SKM-1 (cell line): ENCODE measurements around the gene SULT1A1.
"Not testable (repeated sequence)": the region's sequence is repeated elsewhere in the genome, so short reads cannot be mapped to it uniquely, and the experiment has no call there.

ENCODE experiments used
- DNase-seq: peaks from one replicate; lab custom pipeline; 2025; ENCODE audit not compliant: unreplicated experiment; lab: John Stamatoyannopoulos, UW

Gene SULT1A1

DNA sequence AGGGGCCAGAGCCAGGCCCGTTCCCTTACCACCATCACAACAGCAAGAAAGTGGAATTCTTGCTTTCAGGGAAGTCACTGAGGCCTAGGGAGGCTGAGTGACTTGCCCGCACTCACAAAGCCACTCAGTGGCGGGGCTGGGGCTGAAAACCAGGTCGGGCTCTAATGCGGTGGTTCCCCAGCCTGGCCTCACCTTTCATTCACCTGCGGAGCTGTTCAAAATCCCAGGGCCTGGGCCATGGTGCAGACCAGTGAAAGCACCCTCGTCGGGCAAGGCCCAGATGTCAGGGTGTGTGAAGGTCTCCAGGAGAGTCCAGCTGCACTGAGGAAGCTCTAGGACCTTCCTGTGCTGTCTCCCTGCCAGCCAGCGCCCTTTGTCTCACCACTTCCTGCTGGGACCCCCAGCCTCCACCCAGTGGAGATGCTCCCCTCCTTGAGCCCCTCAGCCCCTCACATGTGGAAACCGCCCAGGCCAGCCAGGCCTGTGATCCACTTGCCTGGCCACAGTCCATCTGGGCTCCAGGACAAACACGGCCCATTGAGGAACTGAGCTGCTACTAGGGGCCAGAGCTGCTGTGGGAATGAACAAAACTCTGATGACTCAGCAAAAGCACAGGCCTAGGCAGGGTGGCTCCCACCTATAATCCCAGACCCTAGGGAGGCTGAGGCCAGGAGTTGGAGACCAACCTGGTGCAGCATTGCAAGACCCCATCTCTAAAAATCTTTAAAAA lies 812 bp downstream of the SULT1A1 start:
- not testable (repeated sequence) for DNase-seq

DNA sequence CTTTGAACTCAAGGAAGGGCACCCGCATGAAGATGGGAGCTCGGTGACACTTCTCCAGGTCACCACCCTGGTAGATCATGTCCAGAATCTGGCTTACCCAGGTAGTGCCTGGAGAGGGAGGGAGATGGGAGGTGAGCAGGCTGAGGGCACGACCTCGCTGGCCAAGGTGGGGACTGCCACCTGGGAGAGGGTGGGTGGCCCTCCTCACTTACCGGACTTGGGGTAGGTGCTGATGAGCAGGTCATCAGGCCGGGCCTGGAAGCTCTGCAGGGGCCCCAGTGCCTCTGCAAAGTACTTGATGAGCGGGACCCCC lies 1.4 kb downstream of the SULT1A1 start:
- DNase-seq = not testable (repeated sequence)

DNA sequence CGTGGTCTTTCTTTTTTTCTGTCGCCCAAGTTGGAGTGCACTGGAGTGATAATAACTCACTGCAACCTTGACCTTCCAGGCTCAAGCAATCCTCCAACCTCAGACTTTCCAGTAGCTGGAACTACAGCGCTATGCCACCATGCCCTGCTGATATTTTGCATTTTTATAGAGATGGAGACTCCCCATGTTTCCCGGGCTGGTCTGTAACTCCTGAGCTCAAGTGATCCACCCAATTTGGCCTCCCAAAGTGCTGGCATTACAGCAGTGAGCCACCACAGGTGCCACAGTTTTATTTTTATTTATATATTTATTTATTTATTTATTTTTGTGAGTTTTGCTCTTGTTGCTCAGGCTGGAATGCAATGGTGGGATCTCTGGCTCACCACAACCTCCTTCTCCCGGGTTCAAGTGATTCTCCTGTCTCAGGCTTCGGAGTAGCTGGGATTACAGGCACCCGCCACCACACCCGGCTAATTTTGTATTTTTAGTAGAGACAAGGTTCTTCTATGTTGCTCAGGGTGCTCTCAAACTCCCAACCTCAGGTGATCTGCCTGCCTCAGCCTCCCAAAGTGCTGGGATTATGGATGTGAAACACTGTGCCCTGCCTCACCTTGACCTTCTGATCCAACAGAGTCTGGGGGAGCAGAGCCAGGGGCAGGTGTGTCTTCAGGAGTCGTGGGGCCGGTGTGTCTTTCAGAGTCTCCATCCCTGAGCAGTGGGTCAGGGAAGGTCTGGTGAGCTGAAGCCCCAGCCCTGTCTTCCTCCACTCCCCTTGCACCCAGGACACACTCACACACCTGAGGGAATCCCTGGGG lies 2.0 kb downstream of the SULT1A1 start:
- not testable (repeated sequence) for DNase-seq

DNA sequence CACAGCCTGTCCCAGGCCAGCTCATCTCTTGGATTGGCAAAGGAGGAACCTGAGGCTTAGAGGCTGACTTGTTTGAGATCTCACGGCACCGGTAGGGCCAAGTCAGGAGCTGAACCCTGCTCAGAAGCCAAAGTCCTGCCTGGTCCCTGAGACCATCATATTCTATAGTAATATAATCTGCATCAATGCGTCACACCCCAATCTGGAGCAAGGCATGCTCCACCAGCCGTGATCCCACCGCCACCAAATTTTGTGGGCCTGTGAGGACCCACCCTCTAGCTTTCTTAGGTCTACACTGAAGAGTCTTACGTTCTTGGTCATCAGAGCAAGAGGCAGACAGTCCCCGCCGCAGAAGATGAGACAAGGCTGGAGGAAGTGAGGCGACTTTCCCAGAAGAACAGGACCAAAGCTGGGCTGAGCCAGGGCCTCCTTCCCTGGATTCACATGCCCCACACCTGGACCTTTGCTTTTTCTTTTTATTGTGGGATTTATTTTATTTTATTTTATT lies 2.7 kb downstream of the SULT1A1 start:
- DNase-seq = no peak

DNA sequence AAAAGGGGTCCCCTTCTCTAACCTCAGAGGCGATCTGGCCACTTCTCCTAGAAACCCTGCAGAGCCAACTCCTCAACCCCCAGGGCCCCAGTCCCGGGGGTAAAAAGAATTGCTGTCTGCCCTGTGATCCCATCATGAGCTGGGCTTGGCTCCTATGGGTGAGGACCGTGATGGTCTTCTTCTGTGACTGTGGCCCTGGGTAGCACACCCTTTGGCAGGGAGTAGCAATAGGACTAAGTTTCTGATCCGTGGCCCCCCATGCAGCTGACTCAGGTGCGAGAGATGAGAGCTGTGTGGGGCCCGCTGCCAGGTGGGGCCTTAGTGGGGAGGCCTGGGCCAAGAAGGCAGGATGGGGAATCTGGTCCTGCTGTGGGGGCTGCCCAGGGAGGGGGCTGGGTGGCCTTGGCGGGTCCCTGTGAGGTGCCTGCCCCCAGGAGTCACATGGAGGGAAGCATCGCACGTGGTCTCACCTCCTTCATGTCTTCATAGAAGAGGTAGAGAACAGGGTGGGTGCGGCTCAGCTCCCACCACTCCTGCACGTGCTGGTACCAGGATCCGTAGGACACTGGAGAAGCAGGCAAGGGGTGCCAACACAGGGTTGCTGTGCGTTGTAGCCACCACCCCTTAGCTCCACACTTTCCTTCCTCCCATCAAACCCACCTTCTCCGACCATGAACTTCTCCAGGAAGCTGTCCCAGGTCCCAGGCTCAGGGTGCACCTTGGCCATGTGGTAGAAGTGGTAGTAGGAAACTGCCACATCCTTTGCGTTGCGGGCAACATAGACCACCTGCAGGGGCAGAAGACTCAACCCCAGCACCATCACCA lies 3.3 kb downstream of the SULT1A1 start:
- DNase-seq = no peak

DNA sequence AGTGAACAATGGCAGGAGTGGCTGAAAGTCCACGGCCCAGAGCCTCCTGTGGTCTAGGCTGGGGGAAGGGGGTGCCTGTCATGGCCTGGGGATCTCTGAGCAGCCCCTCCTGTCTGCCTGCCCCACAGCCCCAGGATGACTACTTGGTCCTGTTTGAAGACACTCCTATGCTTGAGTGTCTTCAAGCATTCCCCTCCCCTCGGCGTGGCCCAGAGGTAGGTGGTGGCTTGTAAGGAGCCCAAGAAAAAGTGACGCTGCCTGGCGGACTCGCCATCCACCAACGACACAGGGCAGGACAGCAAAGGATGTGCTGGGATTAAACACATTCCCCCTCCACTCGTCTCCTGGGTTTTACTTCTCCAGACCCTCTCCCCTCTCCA lies 5.7 kb downstream of the SULT1A1 start:
- DNase-seq = no peak

DNA sequence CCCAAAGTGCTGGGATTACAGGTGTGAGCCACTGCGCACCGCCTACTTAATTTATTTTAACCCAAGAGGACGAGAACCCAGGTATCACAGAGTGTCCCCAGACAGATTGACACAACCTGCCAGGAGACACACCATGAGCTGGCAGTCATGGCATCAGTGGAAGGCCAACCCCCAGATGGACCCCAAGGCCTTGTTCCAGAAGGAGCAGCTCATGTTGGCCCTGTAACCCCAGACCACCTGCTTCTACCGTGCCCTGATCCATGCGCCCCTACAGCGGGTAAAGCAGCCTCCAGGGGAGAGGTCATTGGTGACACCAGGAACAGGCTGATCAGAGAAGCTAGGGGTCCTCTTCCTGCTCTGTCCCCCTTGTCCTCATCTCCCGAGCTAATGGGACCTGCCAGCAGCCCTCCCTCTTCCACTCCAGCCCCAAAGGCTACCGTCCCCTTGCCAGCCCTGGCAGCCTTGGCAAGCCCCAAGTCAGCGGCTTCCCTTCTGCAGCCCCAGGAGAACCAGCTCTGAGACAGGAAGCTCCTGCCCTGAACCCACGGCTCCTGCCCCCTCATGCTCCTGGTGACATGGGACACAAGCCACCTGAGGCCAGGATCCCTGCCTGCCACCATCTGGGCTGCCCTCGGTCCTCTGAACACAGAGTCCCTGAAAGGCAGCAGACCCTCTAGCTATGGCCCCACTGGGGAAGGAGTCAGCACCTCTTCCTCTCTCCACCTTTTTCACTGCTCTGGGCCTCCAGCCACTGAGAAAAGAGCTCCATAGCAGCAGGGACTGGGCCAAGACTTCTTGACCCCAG lies 6.3 kb downstream of the SULT1A1 start:
- no peak for DNase-seq

DNA sequence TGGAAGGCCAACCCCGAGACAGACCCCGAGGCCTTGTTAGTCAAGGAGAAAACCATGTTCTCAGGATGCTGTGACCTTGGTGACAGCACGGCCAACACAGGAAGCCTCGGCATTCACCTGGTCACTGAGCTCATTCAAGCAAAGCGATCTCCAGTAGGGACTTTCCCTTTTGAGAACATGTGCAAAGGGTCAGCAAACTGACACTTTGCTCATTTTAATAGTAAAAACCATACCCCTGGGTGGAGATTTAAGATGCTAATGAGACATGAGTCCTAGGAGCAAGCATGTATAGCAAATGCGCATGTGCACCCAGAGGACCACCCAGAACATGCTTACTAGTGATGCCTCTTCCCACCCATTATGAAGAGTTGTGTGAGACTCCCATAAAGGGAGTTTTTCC lies 7.3 kb downstream of the SULT1A1 start:
- no peak for DNase-seq

DNA sequence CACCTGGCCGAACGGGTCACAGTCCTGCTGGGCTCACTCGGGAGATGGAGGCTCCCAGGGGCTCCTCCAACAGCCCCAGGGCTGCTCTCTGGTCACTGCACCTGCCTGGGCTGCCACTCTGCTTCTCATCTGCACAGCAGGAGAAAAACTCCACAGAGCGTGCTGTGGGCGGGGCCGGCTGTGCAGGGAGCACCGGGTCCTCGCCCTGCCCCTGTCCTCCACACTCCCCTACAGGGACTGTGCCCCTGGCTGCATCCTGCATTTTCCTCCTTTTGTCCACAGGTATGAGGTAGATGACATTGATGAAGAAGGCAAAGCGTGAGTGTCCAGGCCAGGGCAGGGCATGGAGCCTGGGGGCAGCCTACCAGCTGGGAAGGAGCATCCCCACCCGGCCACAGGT lies 7.8 kb downstream of the SULT1A1 start:
- DNase-seq = not testable (repeated sequence)

DNA sequence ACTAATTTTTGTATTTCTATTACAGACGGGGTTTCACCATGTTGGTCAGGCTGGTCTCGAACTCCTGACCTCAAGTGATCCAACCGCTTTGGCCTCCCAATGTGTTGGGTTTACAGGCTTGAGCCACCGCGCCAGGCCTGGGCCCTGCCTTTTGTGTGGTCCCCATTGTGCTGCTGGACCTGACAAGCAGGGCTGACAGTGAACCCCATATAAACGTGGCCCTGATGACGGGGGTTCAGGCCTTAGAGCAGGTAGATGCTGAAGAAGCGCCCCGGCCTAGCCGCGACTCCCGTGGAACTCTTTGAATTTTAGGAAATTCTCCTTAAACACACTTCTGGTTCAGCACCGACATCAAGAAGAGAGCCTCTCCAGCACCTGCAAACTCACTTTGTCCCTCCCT lies 8.3 kb downstream of the SULT1A1 start:
- DNase-seq = not testable (repeated sequence)

DNA sequence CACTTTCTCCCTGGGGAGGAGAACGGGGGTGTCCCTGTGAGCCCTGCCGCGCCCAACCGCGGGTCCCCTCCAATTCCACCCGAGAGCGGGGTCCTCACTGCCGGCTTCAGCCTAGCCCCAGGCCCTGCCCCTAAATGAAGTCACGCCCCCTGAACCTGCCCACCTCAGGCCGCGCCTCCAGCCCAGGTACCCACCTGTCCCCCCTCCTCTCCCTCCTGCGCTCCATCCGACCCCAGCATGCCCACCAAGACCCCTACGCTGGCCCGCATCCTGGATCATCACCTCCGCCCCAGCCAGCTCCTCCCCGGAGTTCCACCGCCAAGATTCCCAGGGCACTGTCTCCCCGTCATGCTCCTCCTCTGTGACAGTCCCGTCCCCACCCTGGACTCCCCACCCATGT lies 8.9 kb downstream of the SULT1A1 start:
- DNase-seq = not testable (repeated sequence)

DNA sequence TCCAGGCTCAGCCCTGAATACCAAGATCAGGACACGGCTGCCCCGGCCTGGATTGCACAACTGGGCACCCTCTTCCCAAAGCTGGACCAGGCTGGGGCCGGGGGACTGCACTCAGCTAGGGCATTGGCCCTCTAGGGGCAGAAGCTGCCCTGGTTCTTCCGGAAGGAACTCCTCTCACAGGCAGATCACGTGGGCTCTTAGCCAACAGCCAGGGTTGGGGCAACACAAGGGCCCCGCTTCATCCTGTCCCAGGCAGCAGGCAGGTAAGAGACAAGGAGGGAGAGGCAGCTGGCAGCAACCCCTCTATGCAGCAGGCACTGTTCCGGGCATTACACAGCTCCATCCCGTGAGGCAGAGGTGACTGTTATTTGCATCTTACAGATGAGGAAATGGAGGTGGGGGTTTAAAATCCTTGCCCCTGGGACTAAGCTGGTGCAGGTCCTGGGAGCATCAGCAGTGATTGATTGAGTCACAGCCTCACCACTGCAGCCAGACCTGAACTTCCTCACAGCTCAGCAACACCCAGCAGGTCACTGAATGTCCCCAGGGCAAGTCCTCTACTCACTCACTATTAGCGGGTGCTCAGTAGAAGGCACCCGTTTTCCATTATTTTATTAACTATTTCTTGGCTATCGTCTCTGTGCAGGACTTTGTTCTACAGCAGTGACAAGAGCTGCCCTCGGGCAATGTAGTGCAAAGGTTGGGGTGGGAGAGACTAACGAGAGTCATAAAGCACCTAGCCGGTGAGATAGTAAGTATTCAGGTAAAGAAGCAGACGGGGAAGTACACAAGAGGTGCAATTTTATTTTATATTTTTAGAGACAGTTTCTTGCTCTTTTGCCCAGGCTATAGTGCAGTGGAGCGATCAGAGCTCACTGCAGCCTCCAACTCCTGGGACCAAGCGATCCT lies 10.2 kb downstream of the SULT1A1 start:
- DNase-seq = not testable (repeated sequence)

DNA sequence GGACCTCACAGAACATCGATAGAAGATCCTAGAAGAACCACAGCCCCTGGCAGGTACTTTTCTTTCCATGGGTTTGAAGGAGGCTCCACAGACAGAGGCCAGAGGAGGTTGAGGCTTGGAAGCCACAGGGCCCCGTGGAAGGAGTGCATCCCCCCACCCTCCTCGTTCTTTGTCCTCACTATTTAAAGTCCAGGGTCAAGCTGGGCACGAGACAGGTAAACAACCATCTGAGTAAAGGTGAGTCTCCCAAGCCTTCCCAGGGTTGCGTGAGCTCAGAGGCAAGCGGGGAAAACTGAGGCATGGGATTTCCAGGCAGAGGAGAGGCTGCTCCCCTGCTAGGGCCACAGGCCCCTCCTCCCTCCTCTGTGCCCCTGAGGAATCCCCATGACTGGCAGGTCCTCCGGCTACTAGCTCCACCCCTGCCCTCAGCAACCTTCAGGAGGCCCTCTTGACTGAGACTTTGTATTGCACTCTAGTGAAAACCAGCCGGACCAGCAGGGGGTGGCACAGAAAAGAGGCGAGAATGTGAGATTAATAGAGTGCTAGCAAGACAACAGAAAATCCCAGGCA lies 12.1 kb downstream of the SULT1A1 start:
- DNase-seq = no peak

DNA sequence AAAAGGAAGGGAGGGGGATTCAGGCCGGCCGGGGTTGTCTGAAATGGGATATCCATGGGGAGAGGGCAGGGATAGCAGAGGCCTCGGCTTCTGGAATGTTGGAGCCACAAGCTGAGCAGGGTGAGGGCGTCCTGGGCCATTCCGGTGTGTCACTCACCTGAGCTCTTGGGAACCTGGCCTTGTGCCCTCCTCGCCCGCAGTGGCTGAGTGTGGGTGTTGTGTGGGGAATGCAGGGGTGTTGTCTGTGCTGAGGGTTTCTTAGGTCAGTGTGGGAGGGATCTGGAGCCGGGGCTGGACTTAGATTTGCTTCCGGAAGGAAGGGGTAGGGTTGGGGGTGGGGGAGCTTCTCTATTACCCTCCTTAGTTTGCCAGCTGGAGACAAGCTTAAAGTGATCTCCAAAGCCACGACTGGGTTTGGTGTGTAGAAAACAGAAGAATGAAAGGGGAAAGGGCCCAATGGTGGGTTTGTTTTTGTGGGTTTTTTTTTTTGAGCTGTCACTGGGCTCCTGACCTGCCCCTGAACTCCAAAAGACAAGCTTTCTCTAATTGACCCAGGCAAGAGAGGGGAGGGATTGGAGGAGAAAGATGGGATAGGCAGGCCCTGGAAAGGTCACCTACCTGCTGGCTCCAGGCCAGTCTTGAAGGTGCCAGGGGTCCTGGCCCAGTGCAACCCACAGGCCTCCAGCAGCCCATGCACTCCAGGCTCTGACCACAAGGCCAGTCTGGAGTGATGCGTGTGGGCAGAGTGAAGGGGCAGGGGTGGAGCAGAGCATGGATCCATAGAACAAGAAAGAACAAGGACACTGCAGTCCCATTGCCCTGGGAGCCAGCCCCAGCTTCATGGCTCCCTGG lies 12.8 kb downstream of the SULT1A1 start, which contains the start of gene SULT1A2:
Gene SULT1A2, minus strand, starts transcription at position 211 of the 852 bp plus-strand sequence. CDS start 1,120 bp downstream, outside the sequence.
- no peak for DNase-seq

DNA sequence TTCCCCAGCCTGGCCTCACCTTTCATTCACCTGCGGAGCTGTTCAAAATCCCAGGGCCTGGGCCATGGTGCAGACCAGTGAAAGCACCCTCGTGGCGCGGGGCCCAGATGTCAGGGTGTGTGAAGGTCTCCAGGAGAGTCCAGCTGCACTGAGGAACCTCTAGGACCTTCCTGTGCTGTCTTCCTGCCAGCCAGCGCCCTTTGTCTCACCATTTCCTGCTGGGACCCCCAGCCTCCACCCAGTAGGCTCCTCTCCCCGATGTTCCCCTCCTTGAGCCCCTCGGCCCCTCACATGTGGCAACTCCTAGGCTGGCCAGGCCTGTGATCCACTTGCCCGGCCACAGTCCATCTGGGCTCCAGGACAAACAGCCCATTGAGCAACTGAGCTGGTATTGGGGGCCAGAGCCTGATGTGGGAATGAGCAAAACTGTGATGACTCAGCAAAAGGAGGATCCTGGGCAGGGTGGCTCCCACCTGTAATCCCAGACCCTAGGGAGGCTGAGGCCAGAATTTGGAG lies 13.7 kb downstream of the SULT1A1 start:
- no peak for DNase-seq

DNA sequence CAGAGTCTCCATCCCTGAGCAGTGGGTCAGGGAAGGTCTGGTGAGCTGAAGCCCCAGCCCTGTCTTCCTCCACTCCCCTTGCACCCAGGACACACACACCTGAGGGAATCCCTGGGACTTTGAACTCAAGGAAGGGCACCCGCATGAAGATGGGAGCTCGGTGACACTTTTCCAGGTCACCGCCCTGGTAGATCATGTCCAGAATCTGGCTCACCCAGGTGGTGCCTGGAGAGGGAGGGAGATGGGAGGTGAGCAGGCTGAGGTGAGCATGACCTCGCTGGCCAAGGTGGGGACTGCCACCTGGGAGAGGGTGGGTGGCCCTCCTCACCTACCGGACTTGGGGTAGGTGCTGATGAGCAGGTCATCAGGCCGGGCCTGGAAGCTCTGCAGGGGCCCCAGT lies 14.4 kb downstream of the SULT1A1 start:
- DNase-seq = not testable (repeated sequence)

DNA sequence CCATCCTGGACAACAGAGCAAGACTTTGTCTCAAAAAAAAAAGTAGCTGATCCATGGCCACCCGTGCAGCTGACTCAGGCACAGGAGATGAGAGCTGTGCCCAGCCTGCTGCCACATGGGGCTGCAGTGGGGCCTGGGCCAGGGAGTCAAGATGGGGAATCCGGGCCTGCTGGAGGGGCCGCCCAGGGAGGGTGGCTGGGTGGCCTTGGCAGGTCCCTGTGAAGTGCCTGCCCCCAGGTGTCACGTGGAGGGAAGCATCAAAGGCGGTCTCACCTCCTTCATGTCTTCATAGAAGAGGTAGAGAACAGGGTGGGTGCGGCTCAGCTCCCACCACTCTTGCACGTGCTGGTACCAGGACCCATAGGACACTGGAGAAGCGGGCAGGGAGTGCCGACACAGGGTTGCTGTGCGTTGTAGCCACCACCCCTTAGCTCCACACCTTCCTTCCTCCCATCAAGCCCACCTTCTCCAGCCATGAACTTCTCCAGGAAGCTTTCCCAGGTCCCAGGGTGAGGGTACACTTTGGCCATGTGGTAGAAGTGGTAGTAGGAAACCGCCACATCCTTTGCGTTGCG lies 16.8 kb downstream of the SULT1A1 start:
- no peak for DNase-seq

DNA sequence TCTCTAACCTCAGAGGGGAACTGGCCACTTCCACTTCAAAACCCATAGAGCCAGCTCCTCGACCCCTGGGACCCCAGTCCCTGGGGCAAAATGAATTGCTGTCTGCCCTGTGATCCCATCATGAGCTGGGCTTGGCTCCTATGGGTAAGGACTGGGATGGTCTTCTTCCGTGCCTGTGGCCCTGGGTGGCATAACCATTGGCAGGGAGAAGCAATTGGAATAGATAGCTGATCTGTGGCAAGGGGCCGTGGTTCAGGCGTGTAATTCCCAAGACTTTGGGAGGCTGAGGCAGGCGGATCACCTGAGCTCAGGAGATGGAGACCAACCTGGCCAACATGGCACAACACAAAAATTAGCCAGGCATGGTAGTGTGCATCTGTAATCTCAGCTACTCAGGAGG lies 17.3 kb downstream of the SULT1A1 start:
- DNase-seq = no peak
